ENCODE data around the gene LSM4.

GRCh38 chr19:18309525-18310064 is 13.3 kb downstream of the LSM4 start:
- TF ChIP-seq EZH2 (IDR thresholded peaks at IDR 0.05; ENCODE audit: insufficient read depth, poor library complexity, severe bottlenecking) (no peak), EZH2phosphoT487 (IDR thresholded peaks at IDR 0.05; ENCODE audit: insufficient read depth, low read depth) (no peak)
